NCI-H187 treated with DMSO at 0.1 percent for 48 hours (cell line): Measurements from ENCODE around the gene PIGR.

Experiments
- DNase-seq: peaks from one replicate; lab custom pipeline; 2025; lab: John Stamatoyannopoulos, UW

PIGR gene

GRCh38 chr1:206890125-206891060 lies 55.9 kb downstream of the PIGR start:
- DNase-seq, result no peak

- DNase-seq, result no peak
Measured at GRCh38 chr1:206887701-206888100, 58.6 kb downstream of the PIGR start.

GRCh38 chr1:206886831-206887230 lies 59.4 kb downstream of the PIGR start:
- no peak for DNase-seq

- DNase-seq, result no peak
Measured at GRCh38 chr1:206885341-206886060, 60.8 kb downstream of the PIGR start.

- no peak for DNase-seq
Measured at GRCh38 chr1:206883876-206884275, 62.4 kb downstream of the PIGR start.

GRCh38 chr1:206883160-206883559 lies 63.1 kb downstream of the PIGR start:
- DNase-seq, result no peak

GRCh38 chr1:206882555-206882954 lies 63.7 kb downstream of the PIGR start:
- no peak for DNase-seq

- DNase-seq, result no peak
Measured at GRCh38 chr1:206880314-206880713, 66.0 kb downstream of the PIGR start.
